ENCODE data around the gene SCD5.
A peak's percentile ranks its signal among the peaks of the same experiment; 100 is the strongest.

The SCD5 gene

DNA sequence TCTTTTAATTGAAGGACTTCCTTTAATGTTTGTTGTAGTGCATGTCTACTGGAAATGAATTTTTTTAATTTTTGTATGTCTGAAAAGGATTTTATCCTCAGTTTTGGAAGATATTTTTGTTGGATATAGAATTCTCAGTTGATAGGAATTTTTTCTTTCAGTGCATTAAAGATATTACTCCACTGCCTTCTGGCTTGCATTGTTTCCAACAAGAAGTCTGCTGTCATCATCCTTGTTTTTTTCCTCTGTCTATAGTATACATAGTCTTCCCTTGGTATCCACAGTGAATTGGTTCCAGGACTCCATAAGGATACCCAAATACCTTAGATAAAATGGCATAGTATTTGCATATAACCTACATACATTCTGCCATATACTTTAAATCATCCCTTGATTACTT lies 33.5 kb downstream of the SCD5 start:
- no peak for DNase-seq (ENCODE audit: low read depth in 2 of 2)

DNA sequence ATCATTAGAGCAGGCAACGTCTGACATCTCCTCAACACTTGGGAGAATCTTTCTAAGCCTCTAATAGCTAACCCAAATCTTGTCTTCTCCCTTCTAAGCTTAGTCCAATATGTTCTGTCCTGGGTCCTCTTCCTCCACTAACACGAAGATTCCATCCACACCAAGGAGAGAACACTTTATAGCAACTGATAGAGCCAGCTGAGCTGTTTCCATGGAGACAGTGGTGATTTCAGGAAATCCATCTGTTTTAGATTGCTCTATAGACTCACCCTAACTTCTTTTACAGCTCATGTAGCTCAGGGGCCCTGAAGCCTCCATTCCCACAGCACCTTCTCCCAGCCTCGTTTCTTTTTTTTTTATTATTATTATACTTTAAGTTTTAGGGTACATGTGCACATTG lies 37.4 kb downstream of the SCD5 start:
- DNase-seq (ENCODE audit: low read depth in 2 of 2): no peak

DNA sequence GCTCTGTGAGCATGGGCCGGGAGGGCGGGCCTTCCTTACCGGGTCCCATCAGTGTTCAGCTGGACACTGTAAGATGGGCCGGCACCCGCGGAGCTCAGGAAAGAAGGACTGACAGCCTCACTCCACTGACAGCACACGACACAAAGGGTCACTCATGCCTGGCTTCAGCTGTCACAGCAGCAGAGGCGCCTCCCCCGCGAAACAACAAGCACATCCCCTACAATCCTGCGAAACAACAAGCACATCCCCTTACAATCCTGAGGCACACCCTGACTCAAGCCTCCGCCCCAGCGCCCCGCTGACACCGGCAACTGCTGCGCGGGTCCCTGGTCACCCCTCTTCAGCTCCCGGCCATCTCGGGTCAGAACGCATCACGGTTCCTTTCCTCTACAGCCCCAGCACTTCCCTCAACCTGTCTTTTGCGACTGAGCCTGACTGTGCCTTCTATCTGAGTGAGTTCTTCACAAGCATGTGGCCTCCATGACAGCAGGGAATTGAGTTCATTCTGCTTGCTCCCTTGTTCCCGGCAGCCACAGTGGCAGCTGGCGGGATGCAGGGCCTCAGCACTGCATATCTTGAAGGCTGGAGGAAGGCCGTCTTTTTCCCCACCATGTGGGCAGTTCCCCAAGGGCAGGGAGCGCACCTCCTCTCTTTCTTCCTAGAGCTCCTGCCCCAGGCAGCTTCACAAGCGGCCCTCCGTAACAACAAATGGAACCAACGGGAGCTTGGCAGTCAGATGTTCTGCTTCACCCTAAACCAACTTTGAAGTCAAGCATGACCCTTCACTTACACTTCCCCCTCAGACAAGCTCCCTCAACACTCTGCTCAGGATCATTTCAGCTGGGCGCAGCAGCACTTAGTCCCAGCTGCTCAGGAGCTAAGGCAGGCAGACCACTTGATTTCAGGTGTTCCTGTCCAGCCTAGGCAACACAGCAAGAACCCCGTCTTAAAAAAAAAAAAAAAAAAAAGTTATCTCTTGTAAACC lies 39.6 kb downstream of the SCD5 start:
- no peak for DNase-seq (ENCODE audit: low read depth in 2 of 2)

DNA sequence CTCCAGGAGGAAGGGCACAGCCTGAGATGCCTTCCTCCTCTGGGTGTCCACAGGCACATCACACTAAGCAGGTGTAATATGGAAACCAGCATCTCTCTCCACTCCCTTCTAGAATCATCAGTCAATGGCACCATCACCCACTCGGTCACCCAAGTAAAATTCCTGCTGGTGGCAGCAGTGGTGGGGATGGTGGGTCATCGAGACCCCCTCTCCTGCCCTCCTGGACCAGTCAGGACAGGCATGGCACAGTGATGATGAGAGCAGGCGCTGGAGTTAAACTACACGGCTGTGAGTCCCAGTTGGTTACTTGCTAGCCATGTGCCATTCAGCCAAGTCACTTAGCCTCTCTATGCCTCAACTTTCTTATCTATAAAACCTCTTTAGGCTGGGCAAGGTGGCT lies 42.5 kb downstream of the SCD5 start:
- DNase-seq (ENCODE audit: low read depth in 2 of 2): no peak

DNA sequence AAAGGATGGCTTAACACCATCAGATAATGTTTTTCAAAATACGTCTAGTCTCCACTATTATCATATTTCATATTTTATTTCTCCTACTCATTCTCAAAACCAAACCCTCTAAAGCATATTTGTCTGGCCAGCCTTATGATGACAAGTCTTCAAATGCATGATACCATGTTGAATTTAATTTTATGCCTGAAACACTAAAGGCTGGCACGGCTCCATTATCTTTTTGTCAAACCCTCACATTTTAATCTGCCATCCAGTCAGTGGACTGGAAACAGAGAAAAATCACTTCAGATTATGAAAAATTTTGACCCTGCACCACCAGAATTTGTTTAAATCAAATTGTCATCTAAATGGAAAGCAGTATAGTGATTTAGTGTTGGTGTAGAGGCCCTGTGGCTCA lies 42.9 kb downstream of the SCD5 start:
- DNase-seq (ENCODE audit: low read depth in 2 of 2): no peak

DNA sequence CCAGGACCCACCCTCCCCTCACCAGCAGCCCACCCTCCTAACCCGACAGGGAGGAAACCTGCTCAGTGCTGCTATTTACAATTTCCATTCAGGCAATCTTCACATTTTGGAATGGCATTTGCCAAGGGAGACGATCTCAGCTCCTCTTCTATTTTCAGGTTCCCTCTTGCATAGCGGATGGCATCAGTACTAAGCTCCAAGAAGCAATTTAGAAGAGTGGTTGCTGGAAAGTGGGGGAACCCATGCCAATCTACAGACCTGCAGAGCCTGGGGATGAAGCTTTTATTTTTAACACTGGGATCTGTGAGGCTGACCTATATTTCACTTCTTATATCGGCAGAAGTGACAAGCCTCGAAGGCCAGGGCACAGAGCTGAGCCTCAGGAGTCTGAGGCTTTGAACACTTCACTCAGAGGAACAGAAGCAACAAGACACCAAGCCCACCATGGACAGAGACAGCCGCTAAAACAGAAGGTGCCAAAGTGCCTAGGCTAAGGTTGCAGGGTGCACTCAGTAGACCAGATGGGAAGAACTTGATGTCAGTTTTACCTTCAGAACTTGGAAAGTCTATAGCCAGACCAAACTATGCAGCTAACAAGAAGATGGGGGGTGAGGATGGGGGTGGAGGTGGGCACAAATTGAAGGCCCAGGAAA lies 44.0 kb downstream of the SCD5 start:
- DNase-seq (ENCODE audit: low read depth in 2 of 2): no peak

DNA sequence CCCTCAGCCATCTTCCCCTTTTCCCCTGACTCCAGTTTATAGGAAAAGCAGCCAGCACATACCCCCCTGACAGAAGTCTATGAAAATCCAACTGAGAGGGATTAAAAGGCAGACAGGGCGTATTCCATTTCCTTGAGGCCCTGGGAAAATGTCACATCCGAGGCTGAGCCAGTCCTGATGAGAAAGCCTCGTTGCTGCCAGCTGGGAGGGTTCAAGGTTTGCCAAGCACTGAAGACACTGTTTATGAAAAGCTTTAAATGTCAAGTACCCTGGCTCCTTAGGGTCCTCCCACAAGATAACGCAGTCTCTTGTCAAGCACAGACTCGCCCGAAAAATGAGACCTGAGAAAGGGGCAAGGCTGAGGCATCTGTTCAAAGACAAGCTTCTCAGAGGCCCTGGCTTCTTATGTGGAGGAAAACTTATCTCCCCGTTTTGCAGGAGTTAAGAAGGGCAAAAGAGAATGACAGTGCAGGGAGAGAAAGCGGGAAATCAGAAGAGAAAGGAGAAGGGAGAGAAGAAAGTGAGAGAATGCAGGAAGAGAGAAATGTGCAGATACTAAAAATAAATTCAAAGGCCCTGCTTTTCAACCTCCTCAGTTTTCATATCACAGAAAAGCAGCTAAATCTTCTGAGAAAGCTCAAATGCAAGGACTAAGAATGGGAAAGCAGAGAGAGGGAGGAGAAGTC lies 44.7 kb downstream of the SCD5 start:
- DNase-seq (ENCODE audit: low read depth in 2 of 2): no peak

DNA sequence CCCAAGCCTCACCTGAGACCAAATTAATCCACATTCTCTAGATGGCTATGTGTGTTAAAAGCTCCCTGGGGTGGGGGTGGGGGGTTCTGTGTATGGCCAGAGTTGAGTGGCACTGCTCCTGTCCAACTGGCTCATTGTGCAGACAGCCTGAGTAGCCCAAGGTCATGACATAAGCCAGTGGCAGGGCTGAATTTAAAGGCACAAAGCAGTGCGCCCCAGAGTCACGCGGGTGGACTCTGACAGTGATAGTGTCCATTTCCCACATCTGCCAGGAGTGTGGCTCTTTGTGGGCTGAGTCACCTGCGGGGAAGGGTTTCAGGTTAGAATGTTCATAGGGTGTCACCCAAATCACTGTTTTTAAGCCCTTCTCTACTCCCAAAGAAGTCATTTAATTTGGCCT lies 45.4 kb downstream of the SCD5 start:
- DNase-seq (ENCODE audit: low read depth in 2 of 2): no peak

DNA sequence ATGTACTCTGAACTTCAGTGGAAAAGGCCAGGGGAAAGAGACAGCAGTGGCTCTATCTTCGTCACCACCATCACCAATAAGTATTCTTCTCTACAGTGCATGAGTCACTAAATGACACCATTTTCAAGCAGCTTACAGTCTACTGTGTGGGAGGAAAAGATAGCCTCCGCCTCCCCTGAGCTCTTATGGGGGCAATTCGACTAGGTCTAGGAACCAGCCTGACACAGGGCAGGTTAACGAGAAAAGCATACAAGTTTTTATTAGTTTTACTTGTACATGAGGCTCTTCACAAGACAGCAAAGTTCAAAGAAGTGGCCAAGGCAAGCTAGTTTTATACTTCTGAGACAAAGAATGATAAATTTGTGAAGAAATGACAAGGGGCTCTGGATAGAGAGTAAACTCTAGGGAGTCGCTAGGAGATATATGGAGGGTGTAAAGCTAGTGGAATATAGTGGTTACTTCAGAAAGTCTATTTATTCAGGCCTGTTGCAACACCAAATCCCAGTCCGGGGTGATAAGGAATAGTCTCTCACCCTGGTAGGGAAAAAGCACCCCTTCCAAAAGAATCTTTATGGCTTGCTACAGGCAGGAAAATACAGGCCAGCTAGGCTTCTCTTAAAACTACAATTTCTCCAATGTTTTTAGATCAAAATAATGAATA lies 49.7 kb downstream of the SCD5 start:
- DNase-seq (ENCODE audit: low read depth in 2 of 2): no peak

DNA sequence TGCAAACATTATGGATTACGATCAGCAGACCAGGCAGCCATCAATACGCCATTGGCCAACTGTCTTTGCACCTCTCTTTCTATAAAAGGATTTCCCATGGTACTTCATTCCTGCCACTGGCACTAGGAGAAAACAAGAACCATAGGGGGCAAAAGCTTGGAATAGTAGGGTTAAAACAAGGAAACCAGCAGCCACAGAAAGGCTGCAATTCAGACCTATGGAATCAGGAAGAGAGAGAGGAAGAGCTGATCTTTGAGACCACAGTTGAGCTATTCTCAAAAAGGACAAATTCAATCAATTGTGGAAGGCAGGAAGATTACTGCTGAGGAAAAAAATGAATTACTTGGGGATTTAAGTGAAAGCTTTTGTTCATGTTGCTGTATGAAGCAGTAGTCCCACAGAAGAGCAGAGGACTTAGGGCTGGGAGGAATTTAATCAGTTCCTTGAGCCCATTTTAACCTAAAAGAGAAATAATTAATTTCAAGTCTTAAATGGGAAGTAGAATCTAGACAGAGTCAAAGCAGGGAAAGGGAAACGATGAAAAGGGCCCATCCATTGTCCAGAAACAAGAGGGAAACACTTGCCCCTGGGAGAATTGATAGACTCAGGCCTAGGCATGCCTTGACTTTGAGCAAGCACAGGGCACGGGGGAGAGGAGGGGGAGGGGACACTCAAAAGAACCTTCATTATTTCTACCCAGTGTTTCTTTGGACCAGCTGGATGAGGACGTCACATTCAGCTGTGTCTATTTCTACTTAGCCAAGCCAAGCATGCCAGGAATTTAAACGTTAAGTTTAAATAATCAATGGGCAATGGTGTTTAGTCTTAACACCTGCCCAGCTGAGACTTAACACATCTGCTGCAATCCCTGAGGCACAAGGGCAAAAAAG lies 50.7 kb downstream of the SCD5 start:
- DNase-seq (ENCODE audit: low read depth in 2 of 2): no peak

DNA sequence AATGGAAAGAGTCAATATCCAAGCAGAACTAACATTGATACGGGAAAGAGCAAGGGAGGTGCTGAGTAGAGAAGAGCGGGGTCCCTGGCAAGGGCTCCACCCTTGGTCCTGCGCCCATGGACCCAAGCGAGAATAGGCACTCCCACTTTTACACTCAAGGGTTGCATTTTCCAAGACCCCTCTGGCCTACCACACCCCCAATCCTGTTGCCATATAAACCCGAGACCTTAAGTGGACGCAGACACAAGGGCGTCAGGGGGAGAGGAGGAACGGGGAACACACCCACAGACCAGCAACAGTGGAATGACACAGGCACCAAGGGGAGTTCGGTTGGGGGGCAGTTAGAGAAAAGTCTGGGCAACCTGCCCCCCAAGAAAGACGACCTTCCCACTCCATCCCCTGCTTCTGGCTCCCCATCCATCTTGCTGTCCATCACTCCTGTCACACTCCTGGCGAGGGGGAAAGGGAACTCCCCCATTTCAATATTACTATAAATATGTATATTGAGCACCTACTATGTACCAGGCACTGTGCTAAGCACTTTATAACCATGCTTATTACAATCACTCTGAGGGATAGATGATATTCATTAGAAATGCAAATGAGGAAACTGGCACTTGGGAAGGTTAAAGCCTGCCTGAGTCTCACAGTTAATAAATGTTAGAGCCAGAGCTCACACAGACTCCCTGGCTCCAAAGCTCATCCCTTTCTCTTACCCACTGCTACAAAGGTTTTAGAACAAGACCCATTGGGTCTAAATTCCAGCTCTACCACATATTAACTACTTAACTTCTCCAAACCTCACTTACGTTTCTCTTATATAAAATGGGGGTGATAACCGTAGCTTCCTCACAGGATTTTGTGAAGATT lies 51.7 kb downstream of the SCD5 start:
- no peak for DNase-seq (ENCODE audit: low read depth in 2 of 2)

DNA sequence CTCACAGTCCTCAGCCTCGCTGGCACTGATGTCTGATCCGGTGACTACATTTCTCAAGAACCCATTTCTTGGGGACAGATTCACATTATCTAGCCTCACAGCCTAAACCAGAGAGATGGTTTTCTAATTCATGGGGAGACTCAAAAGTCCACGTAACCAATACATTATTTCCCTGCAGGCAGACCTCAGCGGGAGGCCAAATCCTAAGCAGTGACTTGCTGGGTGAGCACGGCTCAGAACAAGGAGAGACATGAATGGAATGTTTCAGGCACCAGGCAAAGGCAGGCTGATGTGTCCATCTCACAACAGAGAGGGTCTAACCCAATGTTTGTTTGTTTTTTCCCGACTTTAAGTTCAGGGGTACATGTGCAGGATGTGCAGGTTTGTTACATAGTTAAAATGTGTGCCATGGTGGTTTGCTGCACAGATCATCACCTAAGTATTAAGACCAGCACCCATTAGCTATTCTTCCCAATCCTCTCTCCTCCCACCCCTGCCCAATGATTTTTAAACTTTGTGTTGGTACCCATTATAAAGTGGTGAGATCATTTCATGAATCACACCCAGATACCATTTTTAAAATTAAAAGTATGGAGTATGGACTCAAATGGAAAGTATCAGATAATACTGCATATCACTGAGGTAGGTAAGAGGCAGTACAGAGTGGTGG lies 53.3 kb downstream of the SCD5 start:
- no peak for DNase-seq (ENCODE audit: low read depth in 2 of 2)

DNA sequence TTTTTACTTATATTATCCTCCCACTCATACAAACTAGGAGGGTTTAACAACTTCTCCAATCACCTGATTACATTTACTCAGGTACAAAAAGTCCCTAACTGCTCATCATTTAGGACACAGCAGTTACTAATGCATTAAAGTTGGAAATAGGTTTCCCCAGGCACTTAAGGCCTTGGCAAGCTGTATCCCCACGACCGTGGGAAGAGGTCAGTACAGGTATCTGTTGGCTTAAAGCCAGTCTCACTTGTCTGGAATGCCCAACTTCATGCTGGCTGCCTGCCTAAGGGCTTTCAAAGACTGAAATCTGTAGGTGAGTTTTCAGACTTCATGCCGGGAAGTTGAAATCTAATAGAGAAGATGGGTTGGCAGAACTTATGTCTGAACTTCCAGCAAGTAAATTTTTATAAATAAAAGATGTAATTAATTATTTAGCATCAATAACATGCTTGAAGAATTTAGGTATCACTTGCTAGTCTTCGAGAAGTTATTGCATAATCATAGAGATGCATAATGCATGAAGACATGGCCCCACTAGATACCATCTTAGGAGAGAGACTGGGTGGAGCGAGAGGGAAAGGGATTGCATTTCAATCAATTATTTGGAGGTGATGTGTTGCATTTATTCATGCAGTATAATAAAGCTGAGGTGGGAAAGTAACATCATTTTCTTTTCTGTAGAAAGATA lies 54.2 kb downstream of the SCD5 start:
- DNase-seq (ENCODE audit: low read depth in 2 of 2): no peak

DNA sequence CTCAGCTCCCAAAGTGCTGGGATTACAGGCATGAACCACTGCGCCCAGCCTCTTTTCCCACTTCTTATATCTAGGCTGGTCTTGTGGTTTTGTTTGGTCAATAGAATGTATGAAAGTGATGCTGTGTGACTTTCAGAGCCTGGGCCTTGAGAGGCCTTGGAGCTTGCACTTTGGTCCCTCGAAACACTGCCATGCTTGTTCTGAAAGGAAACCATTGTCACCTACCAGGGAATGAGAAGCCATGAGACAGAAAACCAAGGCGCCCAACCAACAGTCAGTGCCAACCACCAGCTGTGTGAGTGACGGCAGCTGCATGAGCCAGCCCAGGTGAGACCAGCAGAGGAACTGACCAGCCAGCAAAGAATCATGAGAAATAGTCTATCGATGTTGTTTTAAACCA lies 57.4 kb downstream of the SCD5 start:
- no peak for DNase-seq (ENCODE audit: low read depth in 2 of 2)

DNA sequence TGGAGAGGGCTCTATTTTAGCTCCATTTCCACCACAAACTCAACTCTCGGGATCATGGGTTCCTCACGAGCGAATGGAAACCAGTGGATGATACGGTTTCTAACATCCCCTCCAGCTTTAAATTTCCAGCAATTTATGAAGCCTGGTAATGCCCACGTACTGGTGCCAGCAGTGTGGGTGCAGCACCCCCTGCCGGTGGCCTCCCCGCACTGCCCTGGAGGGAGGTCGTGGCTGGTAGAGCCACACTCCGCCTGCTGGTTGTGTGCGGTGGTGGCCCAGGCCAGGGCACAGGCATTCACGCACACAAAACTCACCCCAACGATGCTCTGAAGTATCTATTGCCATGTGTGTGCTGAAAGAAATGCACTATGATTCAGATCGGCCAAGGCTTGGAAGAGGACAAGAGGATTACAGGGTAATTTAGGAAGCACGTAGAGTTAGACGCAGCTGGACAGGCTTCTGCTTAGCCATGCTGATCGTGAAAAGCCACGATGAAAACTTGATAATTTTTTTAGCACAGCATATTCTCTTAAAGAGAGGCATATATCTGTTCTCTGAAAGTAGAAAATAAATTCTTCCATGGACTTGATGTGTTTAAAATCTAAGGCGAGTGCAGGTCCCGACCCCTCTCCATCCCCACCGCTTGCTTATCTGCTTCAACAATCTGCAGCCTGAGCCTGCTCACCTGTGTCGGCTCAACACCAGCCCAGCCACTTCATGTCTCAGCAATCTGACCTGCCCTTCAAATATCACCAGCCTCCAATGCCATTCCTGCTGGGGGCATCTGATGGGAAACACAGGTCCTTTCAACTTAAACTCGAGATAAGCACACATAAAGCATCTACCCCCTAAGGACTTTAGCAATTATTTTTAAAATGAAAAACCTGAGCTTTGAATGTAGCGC lies 59.1 kb downstream of the SCD5 start:
- DNase-seq (ENCODE audit: low read depth in 2 of 2): peak; percentile 5 to 26

DNA sequence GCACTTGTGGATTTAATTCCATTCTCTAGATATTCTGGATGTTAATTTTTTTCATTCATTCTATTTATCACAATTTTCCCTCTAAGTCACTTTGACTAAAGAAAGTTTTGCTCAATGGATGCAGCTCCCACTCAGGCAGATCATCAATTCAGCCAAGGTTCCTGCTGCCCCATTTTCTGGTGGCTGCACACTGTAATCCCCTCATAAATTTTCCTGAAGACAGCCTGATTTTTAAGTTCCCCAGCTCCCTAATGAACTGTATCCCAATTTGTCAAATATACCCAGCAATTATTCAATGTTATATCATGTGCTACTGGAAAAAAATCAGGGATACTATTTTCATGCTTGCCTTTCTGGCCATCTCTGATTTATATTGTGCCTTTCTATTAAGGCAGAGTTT lies 61.2 kb downstream of the SCD5 start:
- DNase-seq (ENCODE audit: low read depth in 2 of 2): no peak

DNA sequence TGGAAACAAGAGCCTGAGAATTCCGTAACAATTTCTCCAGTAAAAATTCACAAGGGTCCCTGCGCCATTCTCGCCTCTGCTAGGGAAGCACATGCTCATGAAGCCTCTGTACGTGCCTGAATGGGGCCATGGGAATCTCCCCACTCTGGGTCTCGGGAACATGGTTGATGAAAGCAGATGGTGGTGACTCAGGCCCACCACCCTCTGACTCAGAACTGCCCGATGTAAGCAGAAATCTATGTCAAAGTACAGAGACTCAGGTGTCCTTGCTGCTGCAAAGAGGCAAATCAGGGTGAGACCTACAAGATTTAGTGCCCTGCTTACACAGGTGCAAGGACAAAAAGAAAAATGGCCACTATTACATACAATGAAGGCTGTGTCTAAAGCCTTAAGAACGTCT lies 65.0 kb downstream of the SCD5 start:
- DNase-seq (ENCODE audit: low read depth in 2 of 2): no peak

DNA sequence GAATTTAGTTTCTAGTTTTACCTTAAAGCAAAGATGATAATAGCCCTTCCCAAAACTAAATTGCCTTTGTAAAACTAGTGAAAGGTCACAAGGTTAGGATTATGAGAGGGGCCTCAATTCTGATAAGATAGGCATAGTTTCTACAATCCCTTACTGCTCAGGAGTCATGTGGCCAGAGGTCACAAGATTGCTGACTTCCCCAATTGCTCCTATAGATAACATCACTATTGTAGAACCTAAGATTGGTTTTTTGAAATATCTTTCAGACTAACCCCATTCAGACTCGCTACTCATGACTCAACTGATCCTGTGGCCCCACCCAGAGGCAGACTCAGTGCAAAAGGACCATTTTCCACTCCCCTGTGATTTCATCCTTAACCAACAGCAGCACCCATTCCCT lies 70.3 kb downstream of the SCD5 start:
- no peak for DNase-seq (ENCODE audit: low read depth in 2 of 2)
